Erythroblast (primary cell): ENCODE results near the gene ITPRIPL1.

ENCODE experiments used
- DNase-seq, 2 experiments: peaks; one replicate each; lab custom pipeline; 2025; lab: John Stamatoyannopoulos, UW
- GATA1 ChIP-seq: IDR thresholded peaks from 2 replicates; pipeline ENCODE4 v1.6.1; 2011; ENCODE audit warnings: low read depth, mild to moderate bottlenecking, control low read depth, low read length, moderate library complexity
- POLR2A ChIP-seq: IDR thresholded peaks from 2 replicates; pipeline ENCODE4 v1.6.1; 2011; ENCODE audit warnings: mild to moderate bottlenecking, low read length

The ITPRIPL1 gene

DNA sequence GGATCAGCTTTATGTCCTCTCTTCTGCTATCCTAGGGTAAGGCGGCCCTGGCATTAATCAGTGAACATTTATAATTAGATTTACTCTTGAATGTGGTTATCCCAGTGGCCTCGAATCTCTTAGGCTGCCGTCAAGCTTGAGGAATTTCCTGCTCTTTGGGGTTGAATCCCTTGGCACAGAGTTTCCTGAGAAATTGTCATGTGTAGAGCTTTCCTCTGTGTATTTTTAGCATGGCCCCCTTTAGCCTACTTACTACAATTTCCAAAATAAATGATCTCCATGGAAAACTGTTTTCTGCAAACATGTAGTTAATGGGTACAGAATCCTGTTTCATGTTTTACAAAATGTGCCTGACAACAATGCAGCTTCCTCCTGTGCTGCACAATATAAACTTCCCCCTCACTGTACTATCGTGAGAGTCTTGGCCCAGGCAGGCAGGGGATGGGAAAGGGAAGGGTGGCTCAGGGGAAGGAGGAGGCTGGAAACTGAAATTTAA lies 28.5 kb downstream of the ITPRIPL1 start:
- no peak for DNase-seq
- TF ChIP-seq POLR2A (no peak), GATA1 (no peak)

DNA sequence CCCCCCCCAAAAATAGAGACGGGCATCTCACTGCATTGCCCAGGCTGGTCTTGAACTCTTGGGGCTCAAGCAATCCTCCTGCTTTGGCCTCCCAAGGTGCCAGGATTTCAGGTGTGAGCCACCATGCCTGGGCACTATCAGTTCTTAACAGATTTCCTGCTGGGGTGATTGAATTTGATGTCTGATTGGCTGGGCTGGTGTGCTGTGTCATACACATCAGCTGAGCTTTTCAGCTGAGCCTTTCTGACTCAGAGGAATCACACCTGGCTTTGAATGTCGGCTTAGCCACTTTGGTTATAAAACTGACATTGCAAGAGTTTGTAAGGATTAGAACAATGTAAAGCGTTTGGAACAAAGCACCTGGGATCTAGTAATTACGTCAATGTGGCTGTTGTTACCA lies 29.4 kb downstream of the ITPRIPL1 start:
- no peak for DNase-seq
- TF ChIP-seq POLR2A (no peak), GATA1 (no peak)

DNA sequence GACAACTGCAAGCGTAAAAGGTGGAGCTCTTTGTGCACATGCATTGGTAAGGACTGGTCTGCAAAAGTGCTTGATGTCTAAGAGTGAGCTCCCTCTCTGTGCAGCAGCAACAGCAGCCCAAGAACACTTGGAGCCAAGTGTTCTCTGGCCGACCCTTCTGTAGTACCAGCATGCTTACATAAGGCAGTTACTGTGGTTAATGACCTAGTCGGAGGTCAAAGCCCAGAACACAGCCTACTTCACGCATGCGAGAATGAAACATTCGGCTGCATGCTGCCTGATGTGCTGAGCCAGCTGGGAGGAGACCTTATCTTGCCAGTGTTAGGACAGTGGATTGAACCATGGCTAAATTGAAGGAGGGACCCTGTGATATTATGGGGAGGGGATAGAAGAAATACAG lies 31.8 kb downstream of the ITPRIPL1 start:
- no peak for DNase-seq
- TF ChIP-seq POLR2A, result no peak
- no peak for TF ChIP-seq GATA1

DNA sequence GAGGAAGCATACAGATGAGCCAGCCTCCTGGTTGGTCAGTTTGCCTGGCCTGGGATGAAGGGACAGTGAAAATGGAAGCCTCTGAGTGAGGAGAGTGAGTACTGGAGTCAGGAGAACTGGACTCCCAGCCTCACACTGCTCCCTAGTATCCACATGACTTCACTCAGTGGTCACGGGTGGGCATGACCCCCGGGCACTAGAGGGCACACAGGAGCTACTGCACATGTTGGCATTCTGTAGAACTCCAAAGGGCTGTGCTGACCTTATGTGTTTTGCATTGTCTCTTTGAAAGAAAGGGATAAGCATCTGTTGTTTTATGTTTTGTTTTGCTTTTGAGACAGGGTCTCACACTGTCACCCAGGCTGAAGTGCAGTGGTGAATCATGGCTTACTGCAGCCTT lies 34.2 kb downstream of the ITPRIPL1 start:
- no peak for TF ChIP-seq POLR2A

DNA sequence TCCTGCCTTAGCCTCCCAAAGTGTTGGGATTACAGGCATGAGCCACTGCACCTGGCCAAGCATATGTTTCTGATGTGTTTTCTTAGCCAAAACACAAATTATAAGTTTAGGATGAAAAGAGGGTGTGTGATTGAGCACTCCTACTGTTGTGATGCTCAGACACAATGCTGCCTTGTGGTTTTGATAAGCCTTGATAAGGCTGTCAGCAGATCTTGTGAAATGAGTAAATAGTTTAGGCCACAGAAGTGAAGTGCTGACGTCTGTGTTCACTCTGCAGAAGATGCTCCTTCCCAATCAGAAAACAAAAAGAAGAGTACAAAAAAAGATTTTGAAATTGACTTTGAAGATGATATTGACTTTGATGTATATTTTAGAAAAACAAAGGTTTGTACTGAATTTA lies 34.7 kb downstream of the ITPRIPL1 start:
- TF ChIP-seq POLR2A, result no peak
- no peak for TF ChIP-seq GATA1
- DNase-seq, result no peak

More for the DNA sequence above, 34.2 kb downstream of the ITPRIPL1 start:
- DNase-seq, result no peak

DNA sequence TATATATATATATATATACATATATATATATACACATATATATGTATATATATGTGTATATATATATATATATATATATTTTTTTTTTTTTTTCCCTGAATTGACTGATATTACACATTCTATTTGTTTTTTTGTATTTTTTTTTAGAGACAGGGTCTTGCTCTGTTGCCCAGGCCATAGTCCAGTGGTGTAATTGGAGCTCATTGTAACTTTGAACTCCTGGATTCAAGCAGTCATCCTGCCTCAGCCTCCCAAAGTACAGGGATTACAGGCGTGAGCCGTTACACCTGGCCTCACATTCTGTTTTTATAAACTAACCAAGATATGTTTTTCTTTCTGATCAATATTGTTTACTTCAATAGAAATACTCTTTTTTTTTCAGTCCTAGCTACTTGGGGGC lies 36.6 kb downstream of the ITPRIPL1 start:
- DNase-seq, result no peak
- TF ChIP-seq POLR2A (no peak), GATA1 (no peak)

DNA sequence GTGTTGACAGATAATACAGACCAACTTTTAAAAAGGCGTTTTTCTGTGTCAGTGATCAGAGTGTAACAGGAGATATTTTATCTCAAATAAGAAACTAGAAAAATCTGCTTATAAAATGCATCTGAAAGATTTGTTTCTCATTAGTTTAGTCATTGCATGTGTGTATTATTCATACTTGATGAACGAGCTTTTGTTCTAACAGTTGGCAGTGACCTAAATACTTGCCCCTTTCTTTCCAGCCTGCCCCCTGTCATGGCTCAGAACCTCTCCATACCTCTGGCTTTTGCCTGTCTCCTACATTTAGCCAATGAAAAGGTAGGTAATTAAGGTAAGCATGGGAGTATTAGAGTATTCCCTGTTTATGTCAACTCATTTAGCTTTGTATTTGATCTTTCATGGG lies 44.1 kb downstream of the ITPRIPL1 start:
- no peak for TF ChIP-seq GATA1
- no peak for DNase-seq

DNA sequence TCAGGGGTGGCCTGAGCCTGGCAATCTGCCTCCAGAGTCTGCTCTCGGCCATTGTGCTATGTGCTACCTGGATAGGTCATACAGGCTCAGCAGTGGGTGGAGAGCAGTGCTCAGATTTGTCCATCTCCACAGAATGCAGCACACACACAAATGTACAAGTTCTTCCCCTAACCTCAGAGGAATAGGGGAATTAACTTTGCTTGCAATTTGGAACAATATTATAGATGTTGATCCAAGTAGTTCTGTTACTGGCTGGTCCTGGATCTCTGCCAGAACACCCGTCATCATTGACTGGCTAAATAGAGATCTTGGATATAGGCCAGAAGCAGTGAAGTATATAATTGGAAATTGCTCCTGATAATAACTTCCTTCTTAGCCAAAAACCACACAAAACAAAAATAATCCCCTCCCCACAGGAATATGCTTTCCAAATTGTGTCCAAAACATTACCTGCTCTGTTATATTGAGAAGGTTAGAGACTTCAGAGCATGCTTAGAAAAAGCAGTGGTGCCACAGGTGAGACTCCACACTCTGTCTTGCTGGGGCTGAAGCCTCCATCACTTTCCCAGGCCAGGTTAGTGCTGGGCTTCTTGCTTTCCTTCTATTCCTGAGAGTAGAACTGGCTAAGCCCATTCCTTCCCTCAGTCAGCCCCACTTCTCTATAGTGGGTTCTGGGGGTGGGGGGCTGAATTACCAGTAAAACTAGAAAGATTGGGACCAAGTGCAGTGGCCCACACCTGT lies 49.3 kb downstream of the ITPRIPL1 start:
- DNase-seq, result peak; percentile 44 to 78
- TF ChIP-seq GATA1 (no peak), POLR2A (no peak)
